ENCODE data around the gene TENM4. TPM values are rescaled to one million over a fixed set of nuclear protein-coding genes. Genes with fewer than 3 reads are reported as not detected.
"Not testable (repeated sequence)": the region's sequence is repeated elsewhere in the genome, so short reads cannot be mapped to it uniquely, and the experiment has no call there.

Gene TENM4
- total RNA-seq, 1 donor from 2014 or later, result 46.6 TPM

DNA sequence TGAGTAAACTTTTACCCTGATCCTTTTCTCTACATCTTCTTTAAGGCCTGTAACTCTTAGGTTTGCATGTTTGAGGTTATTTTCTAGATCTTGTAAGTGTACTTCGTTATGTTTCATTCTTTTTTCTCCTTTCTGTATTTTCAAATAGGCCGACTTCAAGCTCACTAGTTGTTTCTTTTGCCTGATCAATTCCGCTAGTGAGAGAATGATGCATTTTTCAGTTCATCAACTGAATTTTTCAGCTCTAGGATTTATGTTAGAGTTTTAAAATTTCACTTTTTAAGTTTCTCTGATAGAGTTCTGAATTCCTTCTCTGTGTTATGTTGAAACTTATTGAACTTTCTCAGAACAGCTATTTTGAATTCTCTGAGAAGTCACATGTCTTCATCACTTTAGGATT lies 810.7 kb downstream of the TENM4 start:
- DNase-seq (ENCODE audit: low spot score), result no peak

- no peak for DNase-seq (ENCODE audit: low spot score)
Measured at GRCh38 chr11:78622666-78623065, 818.2 kb downstream of the TENM4 start.

- no peak for DNase-seq (ENCODE audit: low spot score)
Measured at GRCh38 chr11:78620159-78620558, 820.7 kb downstream of the TENM4 start.

DNA sequence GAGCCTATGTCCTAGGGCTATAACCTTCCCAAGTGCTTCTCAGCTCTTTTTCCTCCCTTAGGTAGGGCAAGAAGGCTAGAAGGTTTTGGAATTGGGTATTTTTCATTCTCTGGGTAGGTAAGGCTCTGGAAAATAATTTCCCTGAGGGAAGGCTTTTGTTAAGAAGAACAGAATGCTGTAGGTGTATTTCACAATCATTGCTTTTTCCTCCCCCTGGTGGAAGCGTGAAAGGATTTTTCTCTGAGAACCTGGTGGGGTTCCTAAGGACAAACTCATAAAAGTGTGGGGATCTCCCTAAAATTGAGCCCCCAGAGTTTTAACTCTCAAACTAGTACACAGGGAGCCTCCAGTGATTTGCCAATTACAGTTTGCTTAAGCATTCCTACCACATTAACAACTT lies 825.1 kb downstream of the TENM4 start:
- no peak for DNase-seq (ENCODE audit: low spot score)

- DNase-seq (ENCODE audit: low spot score), result no peak
Measured at GRCh38 chr11:78613378-78613813, 827.4 kb downstream of the TENM4 start.

GRCh38 chr11:78612721-78613377 lies 828.0 kb downstream of the TENM4 start:
- DNase-seq (ENCODE audit: low spot score), result no peak

DNA sequence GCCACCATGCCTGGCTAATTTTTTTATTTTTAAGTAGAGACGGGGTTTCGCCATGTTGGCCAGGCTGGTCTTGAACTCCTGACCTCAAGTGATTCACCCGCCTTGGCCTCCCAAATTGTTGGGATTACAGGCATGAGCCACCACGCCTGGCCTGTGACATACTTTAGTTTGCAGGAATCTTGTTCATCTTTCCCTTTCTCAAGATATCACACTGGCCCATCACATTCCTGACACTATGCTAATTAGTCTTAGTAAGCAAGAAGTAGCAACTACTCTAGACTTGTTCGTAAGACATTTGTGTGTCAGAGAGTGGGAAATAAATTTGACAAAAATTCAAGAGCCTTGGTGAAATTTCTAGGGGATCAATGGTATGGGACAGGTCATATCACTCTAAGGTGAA lies 831.5 kb downstream of the TENM4 start:
- not testable (repeated sequence) for DNase-seq (ENCODE audit: low spot score)

- DNase-seq (ENCODE audit: low spot score), result no peak
Measured at GRCh38 chr11:78607696-78608095, 833.1 kb downstream of the TENM4 start.

- DNase-seq (ENCODE audit: low spot score), result no peak
Measured at GRCh38 chr11:78606667-78607066, 834.2 kb downstream of the TENM4 start.

GRCh38 chr11:78605296-78605695 lies 835.5 kb downstream of the TENM4 start:
- DNase-seq (ENCODE audit: low spot score), result no peak

GRCh38 chr11:78603792-78604191 lies 837.0 kb downstream of the TENM4 start:
- DNase-seq (ENCODE audit: low spot score), result no peak

Small RNA genes lying within 50 kb of the gene (microRNA-seq; reads per million reads assigned to microRNA genes)
- gene MIR5579 (ENCODE audit: borderline number of aligned reads) (not detected), gene MIR708 (ENCODE audit: borderline number of aligned reads) (2,965 reads per million, percentile 85 among the genes with 10 or more reads in this experiment)
